ENCODE results near the gene ARHGAP36. TPM values are rescaled to one million over a fixed set of nuclear protein-coding genes. Genes with fewer than 3 reads are reported as not detected.

The ARHGAP36 gene
- total RNA-seq, 1 experiment from 2014 or later, result not detected

GRCh38 chrX:131084145-131084544, 26.0 kb downstream of the ARHGAP36 start:
- no TSS peak for BruUV-seq (replicated peaks)
- TF ChIP-seq, protein P1, sequence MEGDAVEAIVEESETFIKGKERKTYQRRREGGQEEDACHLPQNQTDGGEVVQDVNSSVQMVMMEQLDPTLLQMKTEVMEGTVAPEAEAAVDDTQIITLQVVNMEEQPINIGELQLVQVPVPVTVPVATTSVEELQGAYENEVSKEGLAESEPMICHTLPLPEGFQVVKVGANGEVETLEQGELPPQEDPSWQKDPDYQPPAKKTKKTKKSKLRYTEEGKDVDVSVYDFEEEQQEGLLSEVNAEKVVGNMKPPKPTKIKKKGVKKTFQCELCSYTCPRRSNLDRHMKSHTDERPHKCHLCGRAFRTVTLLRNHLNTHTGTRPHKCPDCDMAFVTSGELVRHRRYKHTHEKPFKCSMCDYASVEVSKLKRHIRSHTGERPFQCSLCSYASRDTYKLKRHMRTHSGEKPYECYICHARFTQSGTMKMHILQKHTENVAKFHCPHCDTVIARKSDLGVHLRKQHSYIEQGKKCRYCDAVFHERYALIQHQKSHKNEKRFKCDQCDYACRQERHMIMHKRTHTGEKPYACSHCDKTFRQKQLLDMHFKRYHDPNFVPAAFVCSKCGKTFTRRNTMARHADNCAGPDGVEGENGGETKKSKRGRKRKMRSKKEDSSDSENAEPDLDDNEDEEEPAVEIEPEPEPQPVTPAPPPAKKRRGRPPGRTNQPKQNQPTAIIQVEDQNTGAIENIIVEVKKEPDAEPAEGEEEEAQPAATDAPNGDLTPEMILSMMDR (IDR thresholded peaks at IDR 0.05), result no peak
- TF ChIP-seq POLR2AphosphoS5 (IDR thresholded peaks at IDR 0.05; ENCODE audit: low read depth, low read length), result no peak
- TF ChIP-seq, protein P2, sequence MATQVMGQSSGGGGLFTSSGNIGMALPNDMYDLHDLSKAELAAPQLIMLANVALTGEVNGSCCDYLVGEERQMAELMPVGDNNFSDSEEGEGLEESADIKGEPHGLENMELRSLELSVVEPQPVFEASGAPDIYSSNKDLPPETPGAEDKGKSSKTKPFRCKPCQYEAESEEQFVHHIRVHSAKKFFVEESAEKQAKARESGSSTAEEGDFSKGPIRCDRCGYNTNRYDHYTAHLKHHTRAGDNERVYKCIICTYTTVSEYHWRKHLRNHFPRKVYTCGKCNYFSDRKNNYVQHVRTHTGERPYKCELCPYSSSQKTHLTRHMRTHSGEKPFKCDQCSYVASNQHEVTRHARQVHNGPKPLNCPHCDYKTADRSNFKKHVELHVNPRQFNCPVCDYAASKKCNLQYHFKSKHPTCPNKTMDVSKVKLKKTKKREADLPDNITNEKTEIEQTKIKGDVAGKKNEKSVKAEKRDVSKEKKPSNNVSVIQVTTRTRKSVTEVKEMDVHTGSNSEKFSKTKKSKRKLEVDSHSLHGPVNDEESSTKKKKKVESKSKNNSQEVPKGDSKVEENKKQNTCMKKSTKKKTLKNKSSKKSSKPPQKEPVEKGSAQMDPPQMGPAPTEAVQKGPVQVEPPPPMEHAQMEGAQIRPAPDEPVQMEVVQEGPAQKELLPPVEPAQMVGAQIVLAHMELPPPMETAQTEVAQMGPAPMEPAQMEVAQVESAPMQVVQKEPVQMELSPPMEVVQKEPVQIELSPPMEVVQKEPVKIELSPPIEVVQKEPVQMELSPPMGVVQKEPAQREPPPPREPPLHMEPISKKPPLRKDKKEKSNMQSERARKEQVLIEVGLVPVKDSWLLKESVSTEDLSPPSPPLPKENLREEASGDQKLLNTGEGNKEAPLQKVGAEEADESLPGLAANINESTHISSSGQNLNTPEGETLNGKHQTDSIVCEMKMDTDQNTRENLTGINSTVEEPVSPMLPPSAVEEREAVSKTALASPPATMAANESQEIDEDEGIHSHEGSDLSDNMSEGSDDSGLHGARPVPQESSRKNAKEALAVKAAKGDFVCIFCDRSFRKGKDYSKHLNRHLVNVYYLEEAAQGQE (IDR thresholded peaks at IDR 0.05; ENCODE audit: insufficient read depth in 1 of 2, low read depth in 2 of 2, low read length in 1 of 2), result no peak
- no peak for TF ChIP-seq SIN3A (IDR thresholded peaks at IDR 0.05; ENCODE audit: borderline replicate concordance, insufficient read depth, low read depth, low read length)
- TF ChIP-seq TCF7L2 (IDR thresholded peaks at IDR 0.05; ENCODE audit: low read depth, low read length), result no peak
- ChIA-PET POLR2A (no interaction called here), CTCF (no interaction called here)
- Histone ChIP-seq H3K36me3 (ENCODE audit: control insufficient read depth, insufficient read depth, low read length) (no peaks in the 10 kb centered on the region), H3K4me1 (ENCODE audit: control insufficient read depth, insufficient read depth, low read length) (no peaks in the 10 kb centered on the region), H3K27ac (ENCODE audit: low read length) (no peak overlapping the region), H3K27me3 (ENCODE audit: control insufficient read depth, insufficient read depth, low read length) (peaks cover 8% of the 10 kb centered on the region), H3K4me3 (ENCODE audit: low read depth in 2 of 2, low read length in 2 of 2) (no peak overlapping the region), H3K9me3 (ENCODE audit: control insufficient read depth, insufficient read depth, low read depth, low read length) (no peaks in the 10 kb centered on the region)
- intact Hi-C loops (cut with micrococcal nuclease; ENCODE audit: unreplicated experiment), result no loop called here
- DNase-seq (ENCODE audit: low read depth, low spot score) (no peak), ATAC-seq (no peak)
- in situ Hi-C loops (cut with HindIII; ENCODE audit: low pct_unique_long_range_greater_than_20kb, low sequenced_read_pairs), result no loop called here

DNA sequence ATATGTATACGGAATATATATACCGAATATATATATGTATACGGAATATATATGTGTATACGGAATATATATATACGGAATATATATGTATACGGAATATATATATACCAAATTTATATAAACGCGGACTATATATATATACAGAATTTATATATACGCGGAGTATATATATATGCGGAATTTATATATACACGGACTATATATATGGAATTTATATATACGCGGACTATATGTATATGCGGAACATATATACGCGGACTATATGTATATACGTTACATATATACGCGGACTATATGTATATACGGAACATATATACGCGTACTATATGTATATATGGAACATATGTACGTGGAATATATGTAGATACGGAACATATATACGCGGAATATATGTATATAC, 78.6 kb downstream of the ARHGAP36 start:
- DNase-seq (ENCODE audit: low read depth, low spot score), result no peak
- H3K4me3 ChIP-seq (ENCODE audit: low read depth in 2 of 2, low read length in 2 of 2), result no peak overlapping the region
- in situ Hi-C loops (cut with HindIII; ENCODE audit: low pct_unique_long_range_greater_than_20kb, low sequenced_read_pairs), result no loop called here
- intact Hi-C loops (cut with micrococcal nuclease; ENCODE audit: unreplicated experiment), result no loop called here
- POLR2A ChIA-PET, result no interaction called here
- H3K36me3 ChIP-seq (ENCODE audit: control insufficient read depth, insufficient read depth, low read length), result no peaks in the 10 kb centered on the region
- CTCF ChIA-PET, result no interaction called here
- no peaks in the 10 kb centered on the region for H3K27me3 ChIP-seq (ENCODE audit: control insufficient read depth, insufficient read depth, low read length)
- H3K27ac ChIP-seq (ENCODE audit: low read length), result no peak overlapping the region
- TF ChIP-seq POLR2AphosphoS5 (IDR thresholded peaks at IDR 0.05; ENCODE audit: low read depth, low read length), result no peak
- TF ChIP-seq TCF7L2 (IDR thresholded peaks at IDR 0.05; ENCODE audit: low read depth, low read length), result no peak
- no peak for TF ChIP-seq SIN3A (IDR thresholded peaks at IDR 0.05; ENCODE audit: borderline replicate concordance, insufficient read depth, low read depth, low read length)
- TF ChIP-seq, protein P1 (IDR thresholded peaks at IDR 0.05), result no peak
- TF ChIP-seq, protein P2 (IDR thresholded peaks at IDR 0.05; ENCODE audit: insufficient read depth in 1 of 2, low read depth in 2 of 2, low read length in 1 of 2), result no peak
- no peaks in the 10 kb centered on the region for H3K4me1 ChIP-seq (ENCODE audit: control insufficient read depth, insufficient read depth, low read length)
- BruUV-seq (replicated peaks), result no TSS peak
- H3K9me3 ChIP-seq (ENCODE audit: control insufficient read depth, insufficient read depth, low read depth, low read length), result no peaks in the 10 kb centered on the region
- ATAC-seq, result no peak
